Activated CD8-positive, alpha-beta T cell treated with anti-CD3 and anti-CD28 coated beads for 36 hours (primary cell): ENCODE measurements around the gene FMN1. TPM values are rescaled to one million over a fixed set of nuclear protein-coding genes. Genes with fewer than 3 reads are reported as not detected.

Experiments
- ATAC-seq: fragments of 200-7000 bp; cut with Tn5 transposase; one replicate; pipeline ENCODE4 v1.10.0; 2021; ENCODE audit warnings: mild to moderate bottlenecking, moderate library complexity
- CTCF ChIA-PET: fragments of 350-600 bp; sonication (Branson Sonifier 250); formaldehyde crosslinking; loops from one replicate; lab custom pipeline; 2021; ENCODE audit warnings: antibody characterized with exemption; lab: Charles Lee
- POLR2A ChIA-PET: fragments of 350-600 bp; sonication (Branson Sonifier 250); formaldehyde crosslinking; loops from one replicate; lab custom pipeline; 2021; ENCODE audit warnings: antibody characterized with exemption; lab: Charles Lee
- DNase-seq: peaks from one replicate; pipeline ENCODE4 v3.0.0-alpha.2; 2020
- H3K27ac Mint-ChIP-seq: one replicate; pipeline ENCODE4 v1.8.0; 2021; ENCODE audit warnings: mild to moderate bottlenecking, mixed read lengths
- H3K27me3 Mint-ChIP-seq: one replicate; pipeline ENCODE4 v1.8.0; 2021; ENCODE audit warnings: mixed read lengths
- H3K36me3 Mint-ChIP-seq: one replicate; pipeline ENCODE4 v1.8.0; 2021; ENCODE audit warnings: low read depth, mixed read lengths
- H3K4me1 Mint-ChIP-seq: one replicate; pipeline ENCODE4 v1.8.0; 2021; ENCODE audit warnings: low read depth, mixed read lengths
- H3K4me3 Mint-ChIP-seq: one replicate; pipeline ENCODE4 v1.8.0; 2021; ENCODE audit warnings: mild to moderate bottlenecking, moderate library complexity, mixed read lengths
- H3K9me3 Mint-ChIP-seq: one replicate; pipeline ENCODE4 v1.8.0; 2021; ENCODE audit warnings: mixed read lengths
- intact Hi-C: fragments of 100-400 bp; cut with micrococcal nuclease; formaldehyde crosslinking; loops from one replicate; pipeline ENCODE4 v1.10.0; 2022
- total RNA-seq, 2 experiments: library from RNA; stranded (reverse); gene quantifications; one replicate each; pipeline ENCODE4 v1.2.3, GENCODE V29; 2021
- TF ChIP-seq, protein P1 (sequence below): fragments of 200-600 bp; IDR thresholded peaks from one replicate; pipeline ENCODE4 v1.8.0; 2022; ENCODE audit warnings: antibody characterized with exemption, mild to moderate bottlenecking

Gene FMN1
- total RNA-seq, 2 experiments from 2014 or later = 0.07 TPM; not detected in 1

DNA sequence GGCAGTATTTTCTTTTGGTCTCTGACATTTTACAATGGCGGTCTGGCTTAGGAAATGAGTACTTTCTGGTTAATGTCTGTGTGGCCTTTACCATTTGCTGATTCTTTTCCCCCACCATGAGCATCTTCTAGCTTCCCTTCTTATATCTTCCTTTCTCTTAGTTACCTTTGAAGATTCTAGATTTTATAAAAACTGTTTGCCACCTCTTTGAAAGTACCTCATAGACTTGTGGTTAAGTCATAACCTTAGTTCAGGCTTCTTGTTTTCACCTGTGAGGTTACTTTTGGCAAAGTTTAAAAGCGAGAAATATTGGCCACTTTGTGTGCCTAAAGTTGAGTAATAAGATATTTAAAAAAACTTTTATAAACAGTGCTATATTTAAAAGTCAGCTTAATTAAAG is 147.4 kb downstream of the FMN1 start:
- Mint-ChIP-seq H3K36me3 (no peaks in the 10 kb centered on the region), H3K4me1 (peaks cover 4% of the 10 kb centered on the region), H3K27ac (no peak overlapping the region), H3K9me3 (peaks cover 9% of the 10 kb centered on the region), H3K4me3 (no peak overlapping the region), H3K27me3 (no peaks in the 10 kb centered on the region)
- ChIA-PET POLR2A (interaction anchor here (0.6 kb wide), 1 partner anchor 1230 kb away, joined by 3 read pairs; no protein-coding TSS in a partner anchor), CTCF (no interaction called here)
- DNase-seq (no peak), ATAC-seq (no peak)
- intact Hi-C loops = no loop called here
- TF ChIP-seq, protein P1, sequence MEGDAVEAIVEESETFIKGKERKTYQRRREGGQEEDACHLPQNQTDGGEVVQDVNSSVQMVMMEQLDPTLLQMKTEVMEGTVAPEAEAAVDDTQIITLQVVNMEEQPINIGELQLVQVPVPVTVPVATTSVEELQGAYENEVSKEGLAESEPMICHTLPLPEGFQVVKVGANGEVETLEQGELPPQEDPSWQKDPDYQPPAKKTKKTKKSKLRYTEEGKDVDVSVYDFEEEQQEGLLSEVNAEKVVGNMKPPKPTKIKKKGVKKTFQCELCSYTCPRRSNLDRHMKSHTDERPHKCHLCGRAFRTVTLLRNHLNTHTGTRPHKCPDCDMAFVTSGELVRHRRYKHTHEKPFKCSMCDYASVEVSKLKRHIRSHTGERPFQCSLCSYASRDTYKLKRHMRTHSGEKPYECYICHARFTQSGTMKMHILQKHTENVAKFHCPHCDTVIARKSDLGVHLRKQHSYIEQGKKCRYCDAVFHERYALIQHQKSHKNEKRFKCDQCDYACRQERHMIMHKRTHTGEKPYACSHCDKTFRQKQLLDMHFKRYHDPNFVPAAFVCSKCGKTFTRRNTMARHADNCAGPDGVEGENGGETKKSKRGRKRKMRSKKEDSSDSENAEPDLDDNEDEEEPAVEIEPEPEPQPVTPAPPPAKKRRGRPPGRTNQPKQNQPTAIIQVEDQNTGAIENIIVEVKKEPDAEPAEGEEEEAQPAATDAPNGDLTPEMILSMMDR = no peak

DNA sequence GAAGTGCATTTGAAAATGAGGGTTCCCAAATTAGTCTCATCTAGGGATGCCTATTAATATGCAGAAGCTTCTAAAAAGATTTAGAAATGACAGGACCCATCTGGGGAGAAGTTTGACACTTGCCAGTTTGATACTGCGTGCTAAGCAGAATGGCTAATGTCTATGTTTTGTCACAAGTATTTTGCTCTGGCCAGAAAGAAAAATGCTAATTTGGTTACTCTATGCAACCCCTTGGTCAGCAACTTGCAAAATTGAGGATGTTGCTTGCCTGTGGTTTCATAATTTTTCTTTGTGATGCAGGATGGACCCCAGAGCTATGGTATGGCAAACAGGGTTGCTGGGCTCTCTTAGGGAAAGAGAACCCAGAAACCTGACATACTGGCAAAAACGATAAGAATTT is 148.2 kb downstream of the FMN1 start:
- ChIA-PET POLR2A (no interaction called here), CTCF (no interaction called here)
- no peak for ATAC-seq
- no peak for DNase-seq
- Mint-ChIP-seq H3K27me3 (no peaks in the 10 kb centered on the region), H3K27ac (no peak overlapping the region), H3K4me1 (peaks cover 4% of the 10 kb centered on the region), H3K9me3 (peaks cover 9% of the 10 kb centered on the region), H3K36me3 (no peaks in the 10 kb centered on the region), H3K4me3 (no peak overlapping the region)
- TF ChIP-seq, protein P1 = no peak
- intact Hi-C loops = no loop called here

DNA sequence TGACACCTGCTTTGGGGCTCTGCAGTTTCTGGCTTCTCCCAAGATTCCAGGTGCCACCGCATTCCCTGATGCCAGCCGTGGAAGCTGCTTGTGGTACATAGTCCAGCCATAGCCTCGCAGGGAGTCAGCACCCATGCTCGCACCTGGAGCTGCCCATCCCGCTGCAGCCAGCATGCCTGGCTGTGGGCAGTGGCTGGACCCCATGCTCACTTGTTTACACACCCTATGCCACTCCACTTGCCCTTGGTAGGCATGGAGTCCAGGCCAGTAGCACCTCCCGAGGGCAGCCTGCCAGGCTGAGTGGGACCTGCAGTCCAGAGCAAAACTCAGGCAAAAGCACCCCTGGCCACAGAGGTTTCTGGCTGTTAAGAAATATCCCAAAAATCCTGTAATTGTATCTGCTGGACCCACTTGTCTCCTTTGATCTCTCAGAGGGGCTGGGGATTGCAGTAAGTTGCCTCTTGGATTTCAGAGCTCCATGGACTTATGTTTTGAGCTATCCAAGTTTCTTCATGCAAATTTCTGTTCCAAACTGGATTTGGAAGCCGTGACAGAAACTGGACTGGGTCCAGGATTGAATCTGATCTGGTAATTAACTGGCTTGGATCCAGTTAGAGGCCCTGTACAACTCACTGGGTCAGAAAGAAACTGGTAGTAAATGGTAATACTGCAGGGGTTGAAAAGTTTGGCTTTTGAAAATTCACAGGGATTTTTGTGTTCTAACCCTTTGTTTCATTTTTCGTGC is 149.3 kb downstream of the FMN1 start:
- ChIA-PET CTCF (no interaction called here), POLR2A (no interaction called here)
- ATAC-seq (no peak), DNase-seq (no peak)
- H3K27ac Mint-ChIP-seq = no peak overlapping the region
- no peaks in the 10 kb centered on the region for H3K27me3 Mint-ChIP-seq
- intact Hi-C loops = no loop called here
- peaks cover 4% of the 10 kb centered on the region for H3K4me1 Mint-ChIP-seq
- TF ChIP-seq, protein P1 = no peak
- no peaks in the 10 kb centered on the region for H3K36me3 Mint-ChIP-seq
- no peak overlapping the region for H3K4me3 Mint-ChIP-seq
- H3K9me3 Mint-ChIP-seq = peaks cover 9% of the 10 kb centered on the region

DNA sequence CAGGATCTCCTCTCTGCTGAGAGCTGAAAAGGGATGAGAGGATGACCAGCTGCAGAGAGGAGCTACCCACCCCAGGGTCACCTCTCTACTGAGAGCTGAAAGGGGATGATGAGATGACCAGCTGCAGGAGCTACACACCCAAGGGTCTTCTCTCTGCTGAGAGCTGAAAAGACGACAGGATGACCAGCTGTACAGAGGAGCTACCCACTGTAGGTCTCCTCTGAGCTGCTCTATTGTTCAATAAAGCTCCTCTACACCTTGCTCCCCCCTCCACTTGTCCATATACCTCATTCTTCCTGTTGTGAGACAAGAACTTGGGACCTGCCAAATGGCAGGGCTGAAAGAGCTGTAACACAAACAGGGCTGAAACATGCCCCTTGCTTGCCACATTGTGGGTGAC is 149.9 kb downstream of the FMN1 start:
- ChIA-PET POLR2A (no interaction called here), CTCF (no interaction called here)
- TF ChIP-seq, protein P1 = no peak
- intact Hi-C loops = no loop called here
- ATAC-seq (no peak), DNase-seq (no peak)
- H3K27ac Mint-ChIP-seq = no peak overlapping the region
- H3K9me3 Mint-ChIP-seq = peaks cover 9% of the 10 kb centered on the region
- H3K27me3 Mint-ChIP-seq = peaks cover 5% of the 10 kb centered on the region
- H3K4me1 Mint-ChIP-seq = peaks cover 4% of the 10 kb centered on the region
- H3K4me3 Mint-ChIP-seq = no peak overlapping the region
- H3K36me3 Mint-ChIP-seq = no peaks in the 10 kb centered on the region

DNA sequence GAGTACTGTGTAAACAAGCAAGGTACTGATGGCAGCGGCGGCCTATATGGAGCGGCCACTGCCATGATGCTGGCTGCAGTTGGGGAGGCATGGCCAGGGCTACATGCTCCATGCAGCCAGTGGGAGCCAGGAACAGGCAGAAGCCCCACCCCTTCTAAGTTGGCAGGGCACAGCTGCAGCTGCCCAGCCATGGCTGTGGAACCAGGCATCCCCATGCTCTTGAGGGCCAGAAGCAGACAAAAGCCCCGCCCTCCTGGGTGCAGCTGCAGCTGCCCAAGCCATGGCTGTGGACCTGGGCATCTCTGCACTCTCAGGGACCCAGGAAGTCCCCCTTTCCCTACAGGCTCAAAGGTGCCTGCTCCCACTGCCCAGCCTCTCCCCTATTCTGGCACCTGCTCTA is 150.9 kb downstream of the FMN1 start:
- intact Hi-C loops = no loop called here
- peaks cover 8% of the 10 kb centered on the region for H3K9me3 Mint-ChIP-seq
- H3K4me1 Mint-ChIP-seq = peaks cover 4% of the 10 kb centered on the region
- no peak overlapping the region for H3K4me3 Mint-ChIP-seq
- TF ChIP-seq, protein P1 = no peak
- ChIA-PET CTCF (no interaction called here), POLR2A (no interaction called here)
- no peak overlapping the region for H3K27ac Mint-ChIP-seq
- peaks cover 5% of the 10 kb centered on the region for H3K27me3 Mint-ChIP-seq
- no peak for ATAC-seq
- no peak for DNase-seq
- no peaks in the 10 kb centered on the region for H3K36me3 Mint-ChIP-seq
